Measurements from ENCODE around the gene TAB2. TPM values are rescaled to one million over a fixed set of nuclear protein-coding genes. Genes with fewer than 3 reads are reported as not detected.

Gene TAB2
- total RNA-seq, 1 donor from 2014 or later = 60.9 TPM

DNA sequence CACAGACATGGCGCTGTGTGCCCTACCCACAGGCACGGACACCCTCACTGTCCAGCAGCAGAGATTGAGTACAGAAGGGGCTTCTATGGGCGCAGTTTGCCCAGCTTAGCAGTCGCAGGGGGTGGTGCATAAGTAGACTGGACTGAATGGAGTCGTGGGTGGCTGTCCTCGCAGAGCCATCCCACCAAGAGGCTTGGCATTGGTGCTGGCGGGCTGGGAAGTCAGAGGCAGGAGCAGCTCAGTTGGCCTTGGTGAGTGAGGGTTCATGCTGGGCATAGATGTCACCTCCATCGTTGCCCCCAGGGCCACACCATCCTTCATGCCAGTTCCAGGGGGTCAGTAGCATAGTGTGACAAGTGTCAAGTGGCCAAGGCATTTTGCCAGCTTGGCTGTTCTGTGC is 107.7 kb downstream of the TAB2 start:
- no peak for DNase-seq
- no peaks in the 10 kb centered on the region for H3K27me3 ChIP-seq (ENCODE audit: low read depth)
- H3K4me3 ChIP-seq = no peak overlapping the region
- intact Hi-C loops (cut with DNase I) = no loop called here
- no peak overlapping the region for H3K27ac ChIP-seq
- TF ChIP-seq CTCF (IDR thresholded peaks at IDR 0.05) = no peak
- peaks cover 4% of the 10 kb centered on the region for H3K4me1 ChIP-seq
- no peak for ATAC-seq
- no peaks in the 10 kb centered on the region for H3K9me3 ChIP-seq
- no peaks in the 10 kb centered on the region for H3K36me3 ChIP-seq

GRCh38 chr6:149425754-149426153 is 108.2 kb downstream of the TAB2 start:
- H3K4me3 ChIP-seq = no peak overlapping the region
- peaks cover 4% of the 10 kb centered on the region for H3K4me1 ChIP-seq
- intact Hi-C loops (cut with DNase I) = no loop called here
- H3K36me3 ChIP-seq = no peaks in the 10 kb centered on the region
- no peak overlapping the region for H3K27ac ChIP-seq
- DNase-seq = no peak
- H3K27me3 ChIP-seq (ENCODE audit: low read depth) = no peaks in the 10 kb centered on the region
- ATAC-seq = no peak
- TF ChIP-seq CTCF (IDR thresholded peaks at IDR 0.05) = no peak
- no peaks in the 10 kb centered on the region for H3K9me3 ChIP-seq

DNA sequence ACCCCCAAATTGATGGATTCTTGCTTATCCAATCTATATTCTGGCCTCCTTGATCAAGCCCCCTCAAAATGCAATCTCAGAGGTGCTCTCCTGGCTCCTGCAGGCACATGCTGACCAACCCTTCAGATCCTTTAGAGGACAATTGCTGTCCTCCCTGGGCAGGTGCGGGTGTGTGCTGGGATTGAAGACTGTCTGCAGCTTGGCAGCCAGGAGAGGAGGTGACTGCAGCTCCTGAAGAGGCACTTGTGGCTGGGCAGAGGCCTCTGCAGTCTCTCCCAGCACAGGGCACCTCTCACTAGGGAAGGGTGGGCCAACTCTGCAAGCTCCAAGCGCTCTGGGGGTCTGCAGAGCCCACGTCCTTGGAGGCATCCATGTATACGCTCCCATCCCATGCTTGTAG is 111.1 kb downstream of the TAB2 start:
- Histone ChIP-seq H3K27ac (no peak overlapping the region), H3K4me3 (no peak overlapping the region), H3K27me3 (ENCODE audit: low read depth) (no peaks in the 10 kb centered on the region), H3K9me3 (no peaks in the 10 kb centered on the region), H3K36me3 (no peaks in the 10 kb centered on the region), H3K4me1 (peaks cover 11% of the 10 kb centered on the region)
- TF ChIP-seq CTCF (IDR thresholded peaks at IDR 0.05) = no peak
- intact Hi-C loops (cut with DNase I) = no loop called here
- ATAC-seq = no peak
- DNase-seq = no peak

- no peak for TF ChIP-seq CTCF (IDR thresholded peaks at IDR 0.05)
- no peaks in the 10 kb centered on the region for H3K9me3 ChIP-seq
- no peak overlapping the region for H3K4me3 ChIP-seq
- intact Hi-C loops (cut with DNase I) = loop anchor here (5.0 kb wide), 1 partner anchor 347 kb away; no protein-coding TSS in a partner anchor
- DNase-seq (no peak), ATAC-seq (no peak)
- H3K27me3 ChIP-seq (ENCODE audit: low read depth) = no peaks in the 10 kb centered on the region
- no peaks in the 10 kb centered on the region for H3K36me3 ChIP-seq
- H3K27ac ChIP-seq = no peak overlapping the region
- peaks cover 7% of the 10 kb centered on the region for H3K4me1 ChIP-seq
These were observed 112.2 kb downstream of the TAB2 start for GRCh38 chr6:149429427-149430360.

- no peak overlapping the region for H3K4me3 ChIP-seq
- peak; percentile 92 for DNase-seq
These were observed 114.6 kb downstream of the TAB2 start for GRCh38 chr6:149431905-149432775.

More at GRCh38 chr6:149431905-149432775, 114.6 kb downstream of the TAB2 start:
- Histone ChIP-seq H3K27ac (no peak overlapping the region), H3K9me3 (no peaks in the 10 kb centered on the region), H3K36me3 (no peaks in the 10 kb centered on the region), H3K27me3 (ENCODE audit: low read depth) (no peaks in the 10 kb centered on the region), H3K4me1 (peaks cover 7% of the 10 kb centered on the region)
- ATAC-seq = peak; percentile 93
- intact Hi-C loops (cut with DNase I) = loop anchor here (5.0 kb wide), 1 partner anchor 350 kb away; no protein-coding TSS in a partner anchor
- TF ChIP-seq CTCF (IDR thresholded peaks at IDR 0.05) = peak; percentile 96
